PC-3 (cell line): ENCODE data around the gene COMMD6. TPM values are rescaled to one million over a fixed set of nuclear protein-coding genes. Genes with fewer than 3 reads are reported as not detected.

Source experiments
- ATAC-seq: fragments of 200-7000 bp; cut with Tn5 transposase; 2 replicates; pipeline ENCODE4 v1.9.1; 2020; ENCODE audit warnings: mild to moderate bottlenecking, moderate library complexity
- BruUV-seq: library from RNA; stranded (reverse); fragments of 400-500 nt; replicated peaks from 2 replicates; lab custom pipeline; 2021; lab: Mats Ljungman, UMichigan
- CTCF ChIA-PET: fragments of 300-600 bp; sonication (Branson Sonifier 250); formaldehyde crosslinking; loops from one replicate; lab custom pipeline; 2022; ENCODE audit warnings: antibody characterized with exemption; lab: Charles Lee
- POLR2A ChIA-PET: fragments of 300-600 bp; sonication (Branson Sonifier 250); formaldehyde crosslinking; loops from one replicate; lab custom pipeline; 2022; ENCODE audit warnings: antibody characterized with exemption; ENCODE audit not compliant: unreplicated experiment; lab: Charles Lee
- DNase-seq: peaks from one replicate; pipeline ENCODE4 v3.0.0-alpha.2; 2015
- H2AFZ ChIP-seq: fragments of 300-600 bp; sonication (generic); 2 replicates; pipeline ENCODE4 v1.6.0; 2016; ENCODE audit warnings: antibody characterized with exemption, low read length
- H3F3A ChIP-seq: fragments of 300-600 bp; sonication (generic); one replicate; pipeline ENCODE4 v1.6.0; 2017; ENCODE audit warnings: antibody characterized with exemption, low read length, control low read depth, mild to moderate bottlenecking; ENCODE audit not compliant: unreplicated experiment
- H3K27ac ChIP-seq: fragments of 300-600 bp; sonication (generic); 2 replicates; pipeline ENCODE4 v1.5.1; 2016; ENCODE audit warnings: mild to moderate bottlenecking, low read length
- H3K27me3 ChIP-seq: fragments of 300-600 bp; sonication (generic); 2 replicates; pipeline ENCODE4 v1.6.1; 2016; ENCODE audit warnings: low read length, mixed read lengths
- H3K36me3 ChIP-seq: fragments of 300-600 bp; sonication (generic); 2 replicates; pipeline ENCODE4 v1.6.1; 2016; ENCODE audit warnings: low read depth, mixed run types, low read length, mixed read lengths
- H3K4me1 ChIP-seq: fragments of 300-600 bp; sonication (generic); 2 replicates; pipeline ENCODE4 v1.5.1; 2016; ENCODE audit warnings: low read length; ENCODE audit not compliant: insufficient read depth
- H3K4me2 ChIP-seq: fragments of 300-600 bp; sonication (generic); 2 replicates; pipeline ENCODE4 v1.6.0; 2016; ENCODE audit warnings: low read length
- H3K4me3 ChIP-seq: fragments of 300-600 bp; sonication (generic); 2 replicates; pipeline ENCODE4 v1.5.1; 2016; ENCODE audit warnings: mild to moderate bottlenecking, low read length, mixed read lengths
- H3K79me2 ChIP-seq: fragments of 300-600 bp; sonication (generic); 2 replicates; pipeline ENCODE4 v1.6.1; 2017; ENCODE audit warnings: low read length, mixed read lengths
- H3K9ac ChIP-seq: fragments of 300-600 bp; sonication (generic); 2 replicates; pipeline ENCODE4 v1.6.0; 2016; ENCODE audit warnings: mild to moderate bottlenecking, low read length
- H3K9me2 ChIP-seq: fragments of 300-600 bp; sonication (generic); replicated peaks from 2 replicates; pipeline ENCODE4 v1.6.1; 2016; ENCODE audit warnings: mixed run types, low read length, mixed read lengths
- H3K9me3 ChIP-seq: fragments of 300-600 bp; sonication (generic); 2 replicates; pipeline ENCODE4 v1.6.1; 2016; ENCODE audit warnings: low read length, mixed read lengths
- H4K20me1 ChIP-seq: fragments of 300-600 bp; sonication (generic); 2 replicates; pipeline ENCODE4 v1.6.1; 2016; ENCODE audit warnings: low read length, mixed read lengths
- CTCF ChIP-seq: fragments of 300-600 bp; sonication (generic); conservative IDR thresholded peaks from 2 replicates; pipeline ENCODE4 v1.5.1; 2017; ENCODE audit warnings: antibody characterized with exemption, low read depth, mild to moderate bottlenecking, low read length
- EZH2 ChIP-seq: fragments of 300-600 bp; sonication (generic); IDR thresholded peaks from one replicate; pipeline ENCODE4 v1.6.1; 2017; ENCODE audit warnings: antibody characterized with exemption, mild to moderate bottlenecking, low read length; ENCODE audit not compliant: unreplicated experiment
- EZH2phosphoT487 ChIP-seq: fragments of 300-600 bp; sonication (generic); IDR thresholded peaks from 2 replicates; pipeline ENCODE4 v1.6.1; 2018; ENCODE audit warnings: mild to moderate bottlenecking, antibody characterized with exemption, low read length, borderline replicate concordance
- intact Hi-C: fragments of 100-400 bp; cut with micrococcal nuclease; formaldehyde crosslinking; loops from 2 replicates; pipeline ENCODE4 v1.9.0; 2023
- total RNA-seq: library from RNA; depleted of rRNA; stranded (reverse); fragments of >200 nt; gene quantifications from 2 replicates; pipeline ENCODE4 v1.2.3, GENCODE V29; 2014

COMMD6 gene
- total RNA-seq, 1 experiment from 2014 or later = 46.7 TPM

- BruUV-seq = no TSS peak
- no peak overlapping the region for H3K4me2 ChIP-seq
- no peaks in the 10 kb centered on the region for H4K20me1 ChIP-seq
- no peak overlapping the region for H3K27ac ChIP-seq
- no peaks in the 10 kb centered on the region for H3K9me3 ChIP-seq
- H3F3A ChIP-seq = no peaks in the 10 kb centered on the region
- intact Hi-C loops = no loop called here
- H3K4me3 ChIP-seq = no peak overlapping the region
- TF ChIP-seq EZH2phosphoT487 = no peak
- no peak for TF ChIP-seq CTCF
- no peak for TF ChIP-seq EZH2
- DNase-seq = no peak
- H3K9ac ChIP-seq = no peak overlapping the region
- ChIA-PET CTCF (no interaction called here), POLR2A (no interaction called here)
- no peak overlapping the region for H2AFZ ChIP-seq
- no peaks in the 10 kb centered on the region for H3K4me1 ChIP-seq
- ATAC-seq = no peak
- 0 out of 2 replicates have a peak, but pooled peaks cover 4% of the 10 kb centered on the region for H3K79me2 ChIP-seq
- H3K27me3 ChIP-seq = no peaks in the 10 kb centered on the region
- H3K9me2 ChIP-seq = no peaks in the 10 kb centered on the region
- H3K36me3 ChIP-seq = peaks cover 15% of the 10 kb centered on the region
Observed at GRCh38 chr13:75583091-75583490, 45.5 kb upstream of the COMMD6 start.

- TF ChIP-seq EZH2phosphoT487 (no peak), CTCF (no peak), EZH2 (no peak)
- peaks cover 15% of the 10 kb centered on the region for H3K36me3 ChIP-seq
- H3K27ac ChIP-seq = no peak overlapping the region
- no peaks in the 10 kb centered on the region for H4K20me1 ChIP-seq
- no peak overlapping the region for H2AFZ ChIP-seq
- H3K9ac ChIP-seq = no peak overlapping the region
- no peaks in the 10 kb centered on the region for H3K4me1 ChIP-seq
- no peaks in the 10 kb centered on the region for H3K27me3 ChIP-seq
- POLR2A ChIA-PET = no interaction called here
- CTCF ChIA-PET = no interaction called here
- H3F3A ChIP-seq = no peaks in the 10 kb centered on the region
- no TSS peak for BruUV-seq
- 0 out of 2 replicates have a peak, but pooled peaks cover 4% of the 10 kb centered on the region for H3K79me2 ChIP-seq
- ATAC-seq (no peak), DNase-seq (no peak)
- no peak overlapping the region for H3K4me3 ChIP-seq
- no peaks in the 10 kb centered on the region for H3K9me2 ChIP-seq
- H3K4me2 ChIP-seq = no peak overlapping the region
- no peaks in the 10 kb centered on the region for H3K9me3 ChIP-seq
- intact Hi-C loops = no loop called here
Observed at GRCh38 chr13:75581874-75582640, 44.4 kb upstream of the COMMD6 start.

- Histone ChIP-seq H3K27ac (no peak overlapping the region), H4K20me1 (no peaks in the 10 kb centered on the region), H3K27me3 (no peaks in the 10 kb centered on the region), H3K79me2 (0 out of 2 replicates have a peak, but pooled peaks cover 4% of the 10 kb centered on the region), H3K9ac (no peak overlapping the region), H3K4me3 (no peak overlapping the region), H3F3A (no peaks in the 10 kb centered on the region), H3K4me1 (no peaks in the 10 kb centered on the region), H2AFZ (no peak overlapping the region), H3K4me2 (no peak overlapping the region), H3K9me2 (no peaks in the 10 kb centered on the region), H3K36me3 (peaks cover 18% of the 10 kb centered on the region), H3K9me3 (no peaks in the 10 kb centered on the region)
- BruUV-seq = no TSS peak
- ChIA-PET CTCF (no interaction called here), POLR2A (no interaction called here)
- DNase-seq = no peak
- TF ChIP-seq CTCF = no peak
- TF ChIP-seq EZH2 = no peak
- no peak for TF ChIP-seq EZH2phosphoT487
- intact Hi-C loops = no loop called here
- ATAC-seq = no peak
Observed at GRCh38 chr13:75579529-75579928, 41.9 kb upstream of the COMMD6 start.
